Prostate gland (tissue), 2 donors: Measurements from ENCODE around the gene DAGLA.

ENCODE experiments used
- CTCF ChIP-seq, 4 experiments: fragments of 200-600 bp in 2 of 4; fragments of 450-650 bp in 2 of 4; sonication (generic) in 2 of 4; IDR thresholded peaks; 1 replicate in 3 of 4; 2 replicates in 1 of 4; pipeline ENCODE4 v1.5.1; 2016 to 2019; ENCODE audit warnings: antibody characterized with exemption in 4 of 4, mild to moderate bottlenecking in 2 of 4, moderate library complexity in 2 of 4
- POLR2A ChIP-seq: fragments of 450-650 bp; IDR thresholded peaks from one replicate; pipeline ENCODE4 v1.6.1; 2016; ENCODE audit warnings: antibody characterized with exemption, mild to moderate bottlenecking
- POLR2AphosphoS5 ChIP-seq: sonication (generic); formaldehyde crosslinking; IDR thresholded peaks from one replicate; pipeline ENCODE4 v1.6.1; 2017; ENCODE audit warnings: antibody characterized with exemption

- TF ChIP-seq CTCF (IDR thresholded peaks at IDR 0.05) (no peak), POLR2A (no peak), POLR2AphosphoS5 (no peak)
These were observed 895 bp upstream of the DAGLA start for GRCh38 chr11:61679296-61679695.
